Measurements from ENCODE around the gene ADD3. TPM values are rescaled to one million over a fixed set of nuclear protein-coding genes. Genes with fewer than 3 reads are reported as not detected.

Gene ADD3
- polyA plus RNA-seq, 1 donor (not counting 4 experiments of a cell fraction or from before 2014, with no cell fraction given): 61.7 TPM

DNA sequence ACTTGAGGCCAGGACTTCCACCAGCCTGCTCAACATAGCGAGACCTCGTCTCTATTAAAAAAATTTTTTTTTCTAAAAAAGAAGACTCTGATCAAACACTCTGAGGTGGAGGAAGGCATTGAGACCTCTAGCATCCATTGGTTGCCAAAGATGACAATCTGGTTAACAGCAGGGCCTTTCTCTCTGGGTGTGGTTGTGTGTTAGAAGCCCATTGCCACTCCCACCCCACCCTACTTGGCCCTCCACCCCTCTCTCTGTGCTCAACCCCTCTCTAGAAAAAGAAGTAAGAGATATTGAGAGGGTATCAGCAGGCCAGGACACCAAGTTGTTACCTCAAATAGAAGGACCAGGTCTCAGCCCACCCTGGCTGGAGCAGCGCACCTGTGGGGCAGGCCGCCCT, 142.3 kb downstream of the ADD3 start:
- no peak overlapping the region for H3K9ac ChIP-seq (ENCODE audit: control insufficient read depth, extremely low read depth, insufficient read depth, low read length)
- no peak overlapping the region for H3K4me3 ChIP-seq (ENCODE audit: control insufficient read depth in 2 of 3, extremely low read depth in 1 of 3, insufficient read depth in 2 of 3, low read depth in 1 of 3, low read length in 3 of 3)
- H4K20me1 ChIP-seq (ENCODE audit: control insufficient read depth, extremely low read depth, insufficient read depth, low read length): no peaks in the 10 kb centered on the region
- H3K4me1 ChIP-seq (ENCODE audit: control insufficient read depth, extremely low read depth, insufficient read depth, low read length): no peaks in the 10 kb centered on the region
- no peaks in the 10 kb centered on the region for H3K9me1 ChIP-seq (ENCODE audit: control insufficient read depth, extremely low read depth, insufficient read depth, low read length)
- no peak overlapping the region for H3K27ac ChIP-seq (ENCODE audit: control insufficient read depth, insufficient read depth, low read length)
- H3K4me2 ChIP-seq (ENCODE audit: control insufficient read depth, extremely low read depth, insufficient read depth, low read depth, low read length): no peak overlapping the region
- no peak overlapping the region for H2AFZ ChIP-seq (ENCODE audit: control insufficient read depth, low read length)
- no peaks in the 10 kb centered on the region for H3K79me2 ChIP-seq (ENCODE audit: control insufficient read depth, insufficient read depth, low read length)
- H3K9me3 ChIP-seq (ENCODE audit: control insufficient read depth, low read depth, low read length): no peaks in the 10 kb centered on the region
- H3K36me3 ChIP-seq (ENCODE audit: control insufficient read depth in 2 of 2, extremely low read depth in 1 of 2, insufficient read depth in 2 of 2, low read length in 2 of 2): no peaks in the 10 kb centered on the region
- FAIRE-seq (no peak), DNase-seq (ENCODE audit: low read depth, low spot score) (no peak)
- H3K27me3 ChIP-seq (ENCODE audit: control insufficient read depth, extremely low read depth, insufficient read depth, low read length): peaks cover 17% of the 10 kb centered on the region
- dilution Hi-C loops (cut with MboI; ENCODE audit: extremely low pct_ligation_motif_present, low sequenced_read_pairs): no loop called here
- TF ChIP-seq, protein P1, sequence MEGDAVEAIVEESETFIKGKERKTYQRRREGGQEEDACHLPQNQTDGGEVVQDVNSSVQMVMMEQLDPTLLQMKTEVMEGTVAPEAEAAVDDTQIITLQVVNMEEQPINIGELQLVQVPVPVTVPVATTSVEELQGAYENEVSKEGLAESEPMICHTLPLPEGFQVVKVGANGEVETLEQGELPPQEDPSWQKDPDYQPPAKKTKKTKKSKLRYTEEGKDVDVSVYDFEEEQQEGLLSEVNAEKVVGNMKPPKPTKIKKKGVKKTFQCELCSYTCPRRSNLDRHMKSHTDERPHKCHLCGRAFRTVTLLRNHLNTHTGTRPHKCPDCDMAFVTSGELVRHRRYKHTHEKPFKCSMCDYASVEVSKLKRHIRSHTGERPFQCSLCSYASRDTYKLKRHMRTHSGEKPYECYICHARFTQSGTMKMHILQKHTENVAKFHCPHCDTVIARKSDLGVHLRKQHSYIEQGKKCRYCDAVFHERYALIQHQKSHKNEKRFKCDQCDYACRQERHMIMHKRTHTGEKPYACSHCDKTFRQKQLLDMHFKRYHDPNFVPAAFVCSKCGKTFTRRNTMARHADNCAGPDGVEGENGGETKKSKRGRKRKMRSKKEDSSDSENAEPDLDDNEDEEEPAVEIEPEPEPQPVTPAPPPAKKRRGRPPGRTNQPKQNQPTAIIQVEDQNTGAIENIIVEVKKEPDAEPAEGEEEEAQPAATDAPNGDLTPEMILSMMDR (optimal IDR thresholded peaks at IDR 0.05 in 1 of 3, IDR thresholded peaks at IDR 0.05 in 1 of 3, conservative IDR thresholded peaks at IDR 0.05 in 1 of 3; ENCODE audit: extremely low read depth in 1 of 3, insufficient read depth in 2 of 3, low read length in 3 of 3): no peak
- TF ChIP-seq EZH2 (IDR thresholded peaks at IDR 0.05; ENCODE audit: low read length): no peak

DNA sequence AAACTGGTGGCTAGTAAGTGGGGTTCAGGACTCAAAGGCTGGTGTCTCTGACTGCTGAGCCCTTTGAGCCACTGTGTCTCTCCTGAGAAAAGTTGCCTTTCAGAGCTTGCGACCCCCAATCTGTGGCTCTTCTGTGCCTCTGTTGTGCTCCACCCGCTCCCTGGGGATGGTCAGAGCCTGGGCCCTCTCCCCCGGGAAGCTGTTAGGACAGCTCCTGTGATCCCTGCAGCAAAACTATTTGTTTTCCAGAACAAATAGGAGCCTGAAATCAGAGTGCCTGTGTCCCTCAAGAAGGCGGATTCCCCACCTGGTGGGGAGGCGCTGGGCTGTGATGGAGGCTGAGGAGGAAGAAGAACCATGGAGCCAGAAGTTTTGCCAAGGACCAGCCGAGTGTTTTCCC, 143.2 kb downstream of the ADD3 start:
- no peaks in the 10 kb centered on the region for H3K79me2 ChIP-seq (ENCODE audit: control insufficient read depth, insufficient read depth, low read length)
- TF ChIP-seq, protein P1 (optimal IDR thresholded peaks at IDR 0.05 in 1 of 3, IDR thresholded peaks at IDR 0.05 in 1 of 3, conservative IDR thresholded peaks at IDR 0.05 in 1 of 3; ENCODE audit: extremely low read depth in 1 of 3, insufficient read depth in 2 of 3, low read length in 3 of 3): no peak
- no peak for TF ChIP-seq EZH2 (IDR thresholded peaks at IDR 0.05; ENCODE audit: low read length)
- no peak for FAIRE-seq
- no peak overlapping the region for H3K4me3 ChIP-seq (ENCODE audit: control insufficient read depth in 2 of 3, extremely low read depth in 1 of 3, insufficient read depth in 2 of 3, low read depth in 1 of 3, low read length in 3 of 3)
- H4K20me1 ChIP-seq (ENCODE audit: control insufficient read depth, extremely low read depth, insufficient read depth, low read length): no peaks in the 10 kb centered on the region
- no peak overlapping the region for H3K27ac ChIP-seq (ENCODE audit: control insufficient read depth, insufficient read depth, low read length)
- no peaks in the 10 kb centered on the region for H3K9me1 ChIP-seq (ENCODE audit: control insufficient read depth, extremely low read depth, insufficient read depth, low read length)
- H2AFZ ChIP-seq (ENCODE audit: control insufficient read depth, low read length): no peak overlapping the region
- H3K36me3 ChIP-seq (ENCODE audit: control insufficient read depth in 2 of 2, extremely low read depth in 1 of 2, insufficient read depth in 2 of 2, low read length in 2 of 2): no peaks in the 10 kb centered on the region
- dilution Hi-C loops (cut with MboI; ENCODE audit: extremely low pct_ligation_motif_present, low sequenced_read_pairs): no loop called here
- H3K9ac ChIP-seq (ENCODE audit: control insufficient read depth, extremely low read depth, insufficient read depth, low read length): no peak overlapping the region
- H3K4me2 ChIP-seq (ENCODE audit: control insufficient read depth, extremely low read depth, insufficient read depth, low read depth, low read length): no peak overlapping the region
- H3K27me3 ChIP-seq (ENCODE audit: control insufficient read depth, extremely low read depth, insufficient read depth, low read length): peaks cover 17% of the 10 kb centered on the region
- no peaks in the 10 kb centered on the region for H3K9me3 ChIP-seq (ENCODE audit: control insufficient read depth, low read depth, low read length)
- DNase-seq (ENCODE audit: low read depth, low spot score): no peak
- no peaks in the 10 kb centered on the region for H3K4me1 ChIP-seq (ENCODE audit: control insufficient read depth, extremely low read depth, insufficient read depth, low read length)

Data from keratinocyte (primary cell).